ENCODE results near the gene ZBTB22.

DNA sequence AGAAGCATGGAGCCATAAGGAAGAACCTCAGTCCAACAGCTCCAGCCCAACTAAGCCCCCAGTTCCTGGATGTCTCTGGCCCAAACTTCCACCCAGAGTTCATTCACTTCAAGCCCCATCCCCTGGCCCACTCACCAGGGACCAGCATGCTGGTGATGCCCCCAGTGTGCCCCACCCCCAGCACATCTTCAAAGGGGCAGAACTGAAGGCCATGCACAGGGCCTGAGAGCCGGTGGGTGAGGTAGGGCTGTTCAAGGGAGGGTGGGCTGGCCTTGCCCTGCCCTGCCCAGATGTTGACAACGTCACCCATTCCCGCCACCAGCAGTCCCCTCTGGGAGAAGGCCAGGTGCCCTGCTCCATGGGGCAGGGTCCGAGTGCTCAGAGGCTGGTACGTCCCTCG is 37.0 kb downstream of the ZBTB22 start:
- TF ChIP-seq, protein P1, sequence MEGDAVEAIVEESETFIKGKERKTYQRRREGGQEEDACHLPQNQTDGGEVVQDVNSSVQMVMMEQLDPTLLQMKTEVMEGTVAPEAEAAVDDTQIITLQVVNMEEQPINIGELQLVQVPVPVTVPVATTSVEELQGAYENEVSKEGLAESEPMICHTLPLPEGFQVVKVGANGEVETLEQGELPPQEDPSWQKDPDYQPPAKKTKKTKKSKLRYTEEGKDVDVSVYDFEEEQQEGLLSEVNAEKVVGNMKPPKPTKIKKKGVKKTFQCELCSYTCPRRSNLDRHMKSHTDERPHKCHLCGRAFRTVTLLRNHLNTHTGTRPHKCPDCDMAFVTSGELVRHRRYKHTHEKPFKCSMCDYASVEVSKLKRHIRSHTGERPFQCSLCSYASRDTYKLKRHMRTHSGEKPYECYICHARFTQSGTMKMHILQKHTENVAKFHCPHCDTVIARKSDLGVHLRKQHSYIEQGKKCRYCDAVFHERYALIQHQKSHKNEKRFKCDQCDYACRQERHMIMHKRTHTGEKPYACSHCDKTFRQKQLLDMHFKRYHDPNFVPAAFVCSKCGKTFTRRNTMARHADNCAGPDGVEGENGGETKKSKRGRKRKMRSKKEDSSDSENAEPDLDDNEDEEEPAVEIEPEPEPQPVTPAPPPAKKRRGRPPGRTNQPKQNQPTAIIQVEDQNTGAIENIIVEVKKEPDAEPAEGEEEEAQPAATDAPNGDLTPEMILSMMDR (IDR thresholded peaks at IDR 0.05 in 2 of 3, conservative IDR thresholded peaks at IDR 0.05 in 1 of 3; ENCODE audit: borderline replicate concordance in 1 of 3, insufficient read depth in 1 of 3, low read depth in 2 of 3, low read length in 2 of 3), result no peak
- TF ChIP-seq POLR2A (IDR thresholded peaks at IDR 0.05; ENCODE audit: borderline replicate concordance, extremely low read depth, insufficient read depth, insufficient read length), result no peak
- no peak for TF ChIP-seq REST (IDR thresholded peaks at IDR 0.05; ENCODE audit: low read depth)
- no peak for TF ChIP-seq MAX (IDR thresholded peaks at IDR 0.05)
- TF ChIP-seq POLR2AphosphoS5 (IDR thresholded peaks at IDR 0.05; ENCODE audit: low read depth, low read length), result no peak
- no peak for TF ChIP-seq TCF7L2 (IDR thresholded peaks at IDR 0.05; ENCODE audit: borderline replicate concordance, extremely low read depth, insufficient read depth, insufficient read length)
- no peak for TF ChIP-seq YY1 (IDR thresholded peaks at IDR 0.05; ENCODE audit: extremely low read depth, insufficient replicate concordance, low read depth, low read length)
- TF ChIP-seq EZH2 (IDR thresholded peaks at IDR 0.05), result no peak
- TF ChIP-seq SIN3A (IDR thresholded peaks at IDR 0.05; ENCODE audit: low read depth), result no peak
- no peak for TF ChIP-seq ZNF274 (IDR thresholded peaks at IDR 0.05; ENCODE audit: low read depth, low read length)
- no peak for TF ChIP-seq EZH2phosphoT487 (IDR thresholded peaks at IDR 0.05; ENCODE audit: borderline replicate concordance)
